Caco-2 (cell line): ENCODE measurements around the gene PLXNA4. TPM values are rescaled to one million over a fixed set of nuclear protein-coding genes. Genes with fewer than 3 reads are reported as not detected.

ENCODE experiments used
- BruUV-seq: library from RNA; stranded (reverse); fragments of 400-500 nt; replicated peaks from 2 replicates; lab custom pipeline; 2021; lab: Mats Ljungman, UMichigan
- CTCF ChIA-PET: fragments of 300-600 bp; sonication (Branson Sonifier 250); formaldehyde crosslinking; loops from one replicate; lab custom pipeline; 2022; ENCODE audit warnings: antibody characterized with exemption; lab: Charles Lee
- POLR2A ChIA-PET: fragments of 300-600 bp; sonication (Branson Sonifier 250); formaldehyde crosslinking; loops from one replicate; lab custom pipeline; 2022; ENCODE audit warnings: antibody characterized with exemption; lab: Charles Lee
- DNase-seq, 2 experiments: peaks; one replicate each; pipeline versions ENCODE4 v3.0.0 to v3.0.0-alpha.2; 2020 to 2022
- H3K27me3 ChIP-seq: replicated peaks from 2 replicates; pipeline ENCODE4 v1.6.0; 2011; ENCODE audit warnings: low read length; ENCODE audit not compliant: control insufficient read depth, insufficient read depth
- H3K36me3 ChIP-seq: 2 replicates; pipeline ENCODE4 v1.5.1; 2011; ENCODE audit warnings: low read length; ENCODE audit not compliant: control insufficient read depth, insufficient read depth
- H3K4me1 ChIP-seq: fragments of 250-450 bp; sonication (Bioruptor Pico); 2 replicates; pipeline ENCODE4 v1.5.1; 2020; ENCODE audit warnings: mild to moderate bottlenecking
- H3K4me3 ChIP-seq: 2 replicates; pipeline ENCODE4 v1.5.1; 2011; ENCODE audit warnings: low read depth, mild to moderate bottlenecking, control low read depth, low read length
- H3K9me3 ChIP-seq: fragments of 250-450 bp; sonication (Bioruptor Pico); 2 replicates; pipeline ENCODE4 v1.5.1; 2020; ENCODE audit warnings: mild to moderate bottlenecking, moderate library complexity
- H3K27ac Mint-ChIP-seq: one replicate; pipeline ENCODE4 v1.8.0; 2022; ENCODE audit warnings: mixed read lengths; ENCODE audit not compliant: unreplicated experiment
- H3K27me3 Mint-ChIP-seq: one replicate; pipeline ENCODE4 v1.8.0; 2022; ENCODE audit warnings: mixed read lengths; ENCODE audit not compliant: insufficient read depth, unreplicated experiment
- H3K36me3 Mint-ChIP-seq: one replicate; pipeline ENCODE4 v1.8.0; 2022; ENCODE audit warnings: mild to moderate bottlenecking, mixed read lengths; ENCODE audit not compliant: insufficient read depth, unreplicated experiment
- H3K4me1 Mint-ChIP-seq: one replicate; pipeline ENCODE4 v1.8.0; 2022; ENCODE audit warnings: low read depth, mixed read lengths; ENCODE audit not compliant: unreplicated experiment
- H3K4me3 Mint-ChIP-seq: one replicate; pipeline ENCODE4 v1.8.0; 2022; ENCODE audit warnings: mild to moderate bottlenecking, moderate library complexity, mixed read lengths; ENCODE audit not compliant: unreplicated experiment
- H3K9me3 Mint-ChIP-seq: one replicate; pipeline ENCODE4 v1.8.0; 2022; ENCODE audit warnings: mixed read lengths; ENCODE audit not compliant: unreplicated experiment
- intact Hi-C: fragments of 100-400 bp; cut with micrococcal nuclease; formaldehyde crosslinking; loops from one replicate; pipeline ENCODE4 v1.10.0; 2022; ENCODE audit not compliant: unreplicated experiment
- total RNA-seq: library from RNA; stranded (reverse); gene quantifications from 2 replicates; pipeline ENCODE4 v1.2.3, GENCODE V29; 2022
- TF ChIP-seq, protein P1 (sequence below), 2 experiments: fragments of 200-600 bp in 1 of 2; IDR thresholded peaks; 1 replicate in 1 of 2; 2 replicates in 1 of 2; pipeline versions ENCODE4 v1.5.1 to v1.8.0; 2011 to 2022; ENCODE audit warnings: antibody characterized with exemption in 1 of 2, control low read depth in 1 of 2, inconsistent platforms in 1 of 2, low read depth in 1 of 2, low read length in 1 of 2, mild to moderate bottlenecking in 1 of 2, moderate library complexity in 1 of 2; ENCODE audit not compliant: insufficient read depth in 1 of 2, severe bottlenecking in 1 of 2, unreplicated experiment in 1 of 2

PLXNA4 gene
- total RNA-seq, 1 experiment from 2014 or later, result 0.43 TPM

DNA sequence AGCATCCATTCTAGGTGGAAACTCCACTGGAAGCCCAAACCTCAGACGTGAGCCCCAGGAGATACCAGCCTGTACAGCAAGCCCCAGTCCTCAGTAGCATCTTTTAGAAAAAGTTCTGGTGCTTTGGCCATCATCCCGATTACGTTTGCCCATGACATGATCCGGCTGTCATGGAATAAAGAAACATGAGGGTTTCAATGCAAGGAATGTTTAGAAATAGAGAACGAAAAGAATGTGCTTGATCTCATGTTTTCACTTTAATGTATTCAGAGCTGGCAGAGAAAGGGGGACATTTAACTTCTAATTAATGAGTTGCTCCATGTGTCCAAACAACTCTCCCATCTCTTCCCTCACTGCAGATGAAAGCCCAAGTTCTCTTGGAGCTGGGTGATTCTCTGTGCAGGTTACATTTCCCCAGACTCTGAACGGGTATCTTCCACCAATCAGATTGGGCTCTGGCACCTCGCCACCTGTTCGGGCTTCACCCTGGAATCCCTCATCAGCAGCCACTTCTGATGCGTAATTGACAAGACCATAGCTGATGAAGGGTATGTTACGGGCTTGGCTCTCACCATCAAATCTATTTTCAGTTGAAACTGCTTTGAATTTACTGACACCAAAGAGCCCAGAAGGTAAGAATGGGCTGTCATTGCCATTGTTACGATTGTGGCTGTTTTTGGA lies 165.3 kb downstream of the PLXNA4 start:
- Mint-ChIP-seq H3K4me1 (no peaks in the 10 kb centered on the region), H3K27ac (no peak overlapping the region), H3K4me3 (no peak overlapping the region), H3K36me3 (no peaks in the 10 kb centered on the region), H3K9me3 (no peaks in the 10 kb centered on the region), H3K27me3 (no peaks in the 10 kb centered on the region)
- H3K36me3 ChIP-seq, result no peaks in the 10 kb centered on the region
- no peak for DNase-seq
- no peak overlapping the region for H3K4me3 ChIP-seq
- ChIA-PET CTCF (no interaction called here), POLR2A (no interaction called here)
- intact Hi-C loops, result no loop called here
- BruUV-seq, result no TSS peak
- H3K9me3 ChIP-seq, result no peaks in the 10 kb centered on the region
- no peaks in the 10 kb centered on the region for H3K27me3 ChIP-seq
- TF ChIP-seq, protein P1, sequence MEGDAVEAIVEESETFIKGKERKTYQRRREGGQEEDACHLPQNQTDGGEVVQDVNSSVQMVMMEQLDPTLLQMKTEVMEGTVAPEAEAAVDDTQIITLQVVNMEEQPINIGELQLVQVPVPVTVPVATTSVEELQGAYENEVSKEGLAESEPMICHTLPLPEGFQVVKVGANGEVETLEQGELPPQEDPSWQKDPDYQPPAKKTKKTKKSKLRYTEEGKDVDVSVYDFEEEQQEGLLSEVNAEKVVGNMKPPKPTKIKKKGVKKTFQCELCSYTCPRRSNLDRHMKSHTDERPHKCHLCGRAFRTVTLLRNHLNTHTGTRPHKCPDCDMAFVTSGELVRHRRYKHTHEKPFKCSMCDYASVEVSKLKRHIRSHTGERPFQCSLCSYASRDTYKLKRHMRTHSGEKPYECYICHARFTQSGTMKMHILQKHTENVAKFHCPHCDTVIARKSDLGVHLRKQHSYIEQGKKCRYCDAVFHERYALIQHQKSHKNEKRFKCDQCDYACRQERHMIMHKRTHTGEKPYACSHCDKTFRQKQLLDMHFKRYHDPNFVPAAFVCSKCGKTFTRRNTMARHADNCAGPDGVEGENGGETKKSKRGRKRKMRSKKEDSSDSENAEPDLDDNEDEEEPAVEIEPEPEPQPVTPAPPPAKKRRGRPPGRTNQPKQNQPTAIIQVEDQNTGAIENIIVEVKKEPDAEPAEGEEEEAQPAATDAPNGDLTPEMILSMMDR (IDR thresholded peaks at IDR 0.05; ENCODE audit: insufficient read depth in 1 of 2, low read depth in 1 of 2, low read length in 1 of 2, severe bottlenecking in 1 of 2, unreplicated experiment in 1 of 2), result no peak
- H3K4me1 ChIP-seq, result no peaks in the 10 kb centered on the region

DNA sequence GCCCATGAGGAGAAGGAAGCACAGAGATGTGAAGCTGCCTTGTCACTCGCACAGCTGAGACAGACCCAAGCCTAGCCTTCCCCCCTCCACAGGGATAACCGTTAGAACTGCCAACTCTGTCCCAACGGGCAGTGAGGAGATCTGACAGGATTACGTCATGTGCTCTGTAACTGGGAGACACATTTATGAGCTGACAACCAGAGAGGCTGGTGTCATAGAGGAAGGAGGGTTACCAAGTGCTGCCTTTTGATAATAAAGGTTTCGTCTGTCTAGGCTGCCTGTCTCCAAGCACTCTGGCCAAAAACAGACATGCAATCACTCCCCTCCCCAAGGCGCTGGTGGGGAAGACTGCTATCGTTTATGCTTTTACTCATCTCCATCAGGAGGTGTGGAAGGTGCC lies 165.9 kb downstream of the PLXNA4 start:
- TF ChIP-seq, protein P1 (IDR thresholded peaks at IDR 0.05; ENCODE audit: insufficient read depth in 1 of 2, low read depth in 1 of 2, low read length in 1 of 2, severe bottlenecking in 1 of 2, unreplicated experiment in 1 of 2), result no peak
- intact Hi-C loops, result no loop called here
- no peak for DNase-seq
- Histone ChIP-seq H3K36me3 (no peaks in the 10 kb centered on the region), H3K9me3 (no peaks in the 10 kb centered on the region), H3K27me3 (no peaks in the 10 kb centered on the region), H3K4me1 (no peaks in the 10 kb centered on the region), H3K4me3 (no peak overlapping the region)
- Mint-ChIP-seq H3K27me3 (no peaks in the 10 kb centered on the region), H3K9me3 (no peaks in the 10 kb centered on the region), H3K4me1 (no peaks in the 10 kb centered on the region), H3K36me3 (no peaks in the 10 kb centered on the region), H3K27ac (no peak overlapping the region), H3K4me3 (no peak overlapping the region)
- BruUV-seq, result no TSS peak
- CTCF ChIA-PET, result no interaction called here
- POLR2A ChIA-PET, result no interaction called here

DNA sequence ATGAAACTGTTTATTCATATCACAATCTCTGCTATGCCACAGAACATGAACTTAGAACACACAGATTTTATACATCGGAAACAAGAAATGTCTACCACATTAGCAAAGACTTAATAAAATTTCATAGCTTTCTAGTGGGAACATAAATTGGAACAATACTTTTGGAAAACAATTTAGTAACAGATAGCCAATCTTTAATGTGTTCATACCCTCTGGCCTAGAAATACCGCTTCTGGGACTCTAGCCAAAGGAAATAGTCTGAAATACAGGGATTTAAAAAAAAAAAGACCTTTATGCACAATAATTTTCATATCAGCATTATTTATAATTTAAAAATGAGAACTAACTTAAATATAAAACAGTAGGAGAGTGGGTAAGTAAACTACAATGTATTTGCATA lies 168.5 kb downstream of the PLXNA4 start:
- Mint-ChIP-seq H3K4me3 (no peak overlapping the region), H3K9me3 (no peaks in the 10 kb centered on the region), H3K27ac (no peak overlapping the region), H3K4me1 (no peaks in the 10 kb centered on the region), H3K27me3 (no peaks in the 10 kb centered on the region), H3K36me3 (no peaks in the 10 kb centered on the region)
- H3K4me3 ChIP-seq, result no peak overlapping the region
- TF ChIP-seq, protein P1 (IDR thresholded peaks at IDR 0.05; ENCODE audit: insufficient read depth in 1 of 2, low read depth in 1 of 2, low read length in 1 of 2, severe bottlenecking in 1 of 2, unreplicated experiment in 1 of 2), result no peak
- no peaks in the 10 kb centered on the region for H3K9me3 ChIP-seq
- CTCF ChIA-PET, result no interaction called here
- intact Hi-C loops, result no loop called here
- no peaks in the 10 kb centered on the region for H3K27me3 ChIP-seq
- H3K4me1 ChIP-seq, result no peaks in the 10 kb centered on the region
- POLR2A ChIA-PET, result no interaction called here
- no peaks in the 10 kb centered on the region for H3K36me3 ChIP-seq
- BruUV-seq, result no TSS peak
- no peak for DNase-seq
